HEK293 (cell line): ENCODE results near the gene PRCP.

Experiments
- CTCF ChIA-PET: fragments of 350-600 bp; formaldehyde crosslinking; extraction: SDS; loops from one replicate; lab custom pipeline; 2021; ENCODE audit warnings: antibody characterized with exemption; lab: Yijun Ruan, JAX
- POLR2A ChIA-PET: fragments of 300-600 bp; formaldehyde crosslinking; extraction: SDS; loops from one replicate; lab custom pipeline; 2020; ENCODE audit warnings: antibody characterized with exemption, inconsistent platforms; lab: Yijun Ruan, JAX
- H3K27ac ChIP-seq: fragments of 200-500 bp; sonication (Bioruptor generic); 2 replicates; pipeline ENCODE4 v1.5.1; 2014; ENCODE audit warnings: low read depth, low read length, control low read depth, inconsistent platforms; ENCODE audit errors: extremely low read depth
- H3K36me3 ChIP-seq, 2 experiments: fragments of 200-500 bp in 1 of 2; sonication (Bioruptor generic) in 1 of 2; 1 replicate in 1 of 2; 2 replicates in 1 of 2; pipeline ENCODE4 v1.5.1; 2014 to 2017; ENCODE audit warnings: inconsistent platforms in 2 of 2, low read length in 2 of 2; ENCODE audit not compliant: control insufficient read depth in 2 of 2, insufficient read depth in 1 of 2
- H3K4me1 ChIP-seq: fragments of 200-500 bp; sonication (Bioruptor generic); 2 replicates; pipeline ENCODE4 v1.5.1; 2014; ENCODE audit warnings: mild to moderate bottlenecking, low read length, inconsistent platforms; ENCODE audit not compliant: control insufficient read depth, insufficient read depth
- H3K4me3 ChIP-seq: 2 replicates; pipeline ENCODE4 v1.5.1; 2011; ENCODE audit warnings: low read depth, mild to moderate bottlenecking, control low read depth, low read length, moderate library complexity
- H3K9me3 ChIP-seq: fragments of 200-500 bp; sonication (Bioruptor generic); 2 replicates; pipeline ENCODE4 v1.5.1; 2014; ENCODE audit warnings: low read depth, low read length, inconsistent platforms; ENCODE audit not compliant: control insufficient read depth, insufficient read depth
- HOXC10 ChIP-seq: sonication (generic); formaldehyde crosslinking; IDR thresholded peaks from 2 replicates; pipeline ENCODE4 v1.8.1; 2023; ENCODE audit warnings: mild to moderate bottlenecking, missing genetic modification reagents
- TSHZ1 ChIP-seq: fragments of 450-650 bp; formaldehyde crosslinking; IDR thresholded peaks from 2 replicates; pipeline ENCODE4 v1.5.1; 2016; ENCODE audit warnings: missing biosample characterization, missing genetic modification characterization, borderline replicate concordance
- ZBTB17 ChIP-seq: fragments of 450-650 bp; formaldehyde crosslinking; IDR thresholded peaks from 2 replicates; pipeline ENCODE4 v1.5.1; 2016; ENCODE audit warnings: missing biosample characterization, missing genetic modification characterization
- ZFHX2 ChIP-seq: fragments of 450-650 bp; formaldehyde crosslinking; conservative IDR thresholded peaks from 2 replicates; pipeline ENCODE4 v1.5.1; 2016; ENCODE audit warnings: missing biosample characterization, missing genetic modification characterization
- ZFP3 ChIP-seq: fragments of 450-650 bp; formaldehyde crosslinking; IDR thresholded peaks from 2 replicates; pipeline ENCODE4 v1.5.1; 2016; ENCODE audit warnings: low read depth, missing biosample characterization, missing genetic modification characterization
- ZNF132 ChIP-seq: fragments of 450-650 bp; formaldehyde crosslinking; IDR thresholded peaks from 2 replicates; pipeline ENCODE4 v1.5.1; 2017; ENCODE audit warnings: missing biosample characterization, missing genetic modification characterization, borderline replicate concordance
- ZNF140 ChIP-seq: fragments of 450-650 bp; formaldehyde crosslinking; IDR thresholded peaks from 2 replicates; pipeline ENCODE4 v1.5.1; 2016; ENCODE audit warnings: missing biosample characterization, missing genetic modification characterization
- ZNF157 ChIP-seq: fragments of 450-650 bp; formaldehyde crosslinking; IDR thresholded peaks from 2 replicates; pipeline ENCODE4 v1.5.1; 2016; ENCODE audit warnings: missing biosample characterization, missing genetic modification characterization
- ZNF169 ChIP-seq: fragments of 450-650 bp; formaldehyde crosslinking; IDR thresholded peaks from 2 replicates; pipeline ENCODE4 v1.5.1; 2016; ENCODE audit warnings: missing biosample characterization, missing genetic modification characterization
- ZNF18 ChIP-seq: fragments of 450-650 bp; formaldehyde crosslinking; IDR thresholded peaks from 2 replicates; pipeline ENCODE4 v1.5.1; 2016; ENCODE audit warnings: missing biosample characterization, missing genetic modification characterization
- ZNF184 ChIP-seq: fragments of 450-650 bp; IDR thresholded peaks from 2 replicates; pipeline ENCODE4 v1.5.1; 2018; ENCODE audit warnings: missing biosample characterization, mild to moderate bottlenecking, missing genetic modification characterization
- ZNF19 ChIP-seq: fragments of 450-650 bp; formaldehyde crosslinking; IDR thresholded peaks from 2 replicates; pipeline ENCODE4; 2016; ENCODE audit warnings: missing biosample characterization, missing genetic modification characterization, low read depth
- ZNF24 ChIP-seq: fragments of 450-650 bp; formaldehyde crosslinking; IDR thresholded peaks from 2 replicates; pipeline ENCODE4 v1.5.1; 2016; ENCODE audit warnings: missing biosample characterization, missing genetic modification characterization
- ZNF426 ChIP-seq: fragments of 450-650 bp; formaldehyde crosslinking; IDR thresholded peaks from 2 replicates; pipeline ENCODE4 v1.5.1; 2017; ENCODE audit warnings: missing biosample characterization, missing genetic modification characterization, mild to moderate bottlenecking, inconsistent platforms, moderate library complexity
- ZNF501 ChIP-seq: fragments of 450-650 bp; formaldehyde crosslinking; IDR thresholded peaks from 2 replicates; pipeline ENCODE4 v1.5.1; 2016; ENCODE audit warnings: missing biosample characterization, missing genetic modification characterization
- ZNF623 ChIP-seq: fragments of 450-650 bp; formaldehyde crosslinking; IDR thresholded peaks from 2 replicates; pipeline ENCODE4 v1.5.1; 2016; ENCODE audit warnings: missing biosample characterization, missing genetic modification characterization
- ZNF792 ChIP-seq: fragments of 450-650 bp; formaldehyde crosslinking; IDR thresholded peaks from 2 replicates; pipeline ENCODE4 v1.5.1; 2016; ENCODE audit warnings: missing biosample characterization, missing genetic modification characterization
- TF ChIP-seq, protein P1 (sequence below): fragments of 450-650 bp; formaldehyde crosslinking; IDR thresholded peaks from 2 replicates; pipeline ENCODE4 v1.5.1; 2016; ENCODE audit warnings: missing biosample characterization, missing genetic modification characterization
- TF ChIP-seq, protein P2 (sequence below): fragments of 450-650 bp; formaldehyde crosslinking; IDR thresholded peaks from 2 replicates; pipeline ENCODE4 v1.5.1; 2016; ENCODE audit warnings: missing biosample characterization, missing genetic modification characterization

PRCP gene

GRCh38 chr11:82903843-82904586, 3.8 kb upstream of the PRCP start:
- Histone ChIP-seq H3K4me1 (0 out of 2 replicates have a peak, but pooled peaks cover 4% of the 10 kb centered on the region), H3K9me3 (no peaks in the 10 kb centered on the region), H3K36me3 (no peaks in the 10 kb centered on the region), H3K4me3 (no peak overlapping the region), H3K27ac (no peak overlapping the region)
- POLR2A ChIA-PET = interaction anchor here (0.6 kb wide), 2 partner anchors 260 to 940 kb away, joined by 3 to 4 read pairs; no protein-coding TSS in a partner anchor
- TF ChIP-seq ZNF132 (tag by site-specific recombination) = no peak
- peak; percentile 78 for TF ChIP-seq ZBTB17
- CTCF ChIA-PET = interaction anchor here (0.5 to 7.9 kb wide), 7 partner anchors 36 to 346 kb away, joined by 3 to 69 read pairs (median 3); no protein-coding TSS in a partner anchor

DNA sequence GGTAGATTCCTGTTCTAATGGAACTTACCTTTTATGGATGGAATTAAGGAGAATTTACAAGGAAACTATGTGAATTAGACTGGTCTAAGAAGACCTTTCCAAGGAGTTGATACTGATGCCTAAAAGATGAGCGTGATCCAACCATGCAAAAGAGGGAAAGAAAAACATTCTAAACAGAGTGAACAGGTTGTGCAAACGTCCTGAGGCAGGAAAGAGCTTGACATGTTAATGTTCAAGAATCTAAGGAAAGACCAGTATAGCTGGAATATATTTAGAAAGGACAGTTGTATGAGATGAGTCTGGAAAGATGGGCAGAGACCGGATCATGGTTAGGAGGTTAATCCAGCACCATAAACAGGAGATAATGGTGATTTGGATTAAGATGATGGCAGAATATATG, 2.6 kb upstream of the PRCP start:
- ChIA-PET POLR2A (interaction anchor here (0.6 kb wide), 2 partner anchors 87 to 941 kb away, joined by 3 read pairs; no protein-coding TSS in a partner anchor), CTCF (interaction anchor here (7.9 kb wide), 1 partner anchor 35 kb away, joined by 69 read pairs; no protein-coding TSS in a partner anchor)
- no peaks in the 10 kb centered on the region for H3K9me3 ChIP-seq
- H3K4me1 ChIP-seq = 0 out of 2 replicates have a peak, but pooled peaks cover 4% of the 10 kb centered on the region
- TF ChIP-seq ZFP3 (tag by site-specific recombination) = no peak
- TF ChIP-seq ZNF623 (tag by site-specific recombination) = peak; percentile 93
- no peak for TF ChIP-seq ZNF18 (tag by site-specific recombination)
- no peak overlapping the region for H3K4me3 ChIP-seq
- H3K36me3 ChIP-seq = no peaks in the 10 kb centered on the region
- no peak overlapping the region for H3K27ac ChIP-seq

DNA sequence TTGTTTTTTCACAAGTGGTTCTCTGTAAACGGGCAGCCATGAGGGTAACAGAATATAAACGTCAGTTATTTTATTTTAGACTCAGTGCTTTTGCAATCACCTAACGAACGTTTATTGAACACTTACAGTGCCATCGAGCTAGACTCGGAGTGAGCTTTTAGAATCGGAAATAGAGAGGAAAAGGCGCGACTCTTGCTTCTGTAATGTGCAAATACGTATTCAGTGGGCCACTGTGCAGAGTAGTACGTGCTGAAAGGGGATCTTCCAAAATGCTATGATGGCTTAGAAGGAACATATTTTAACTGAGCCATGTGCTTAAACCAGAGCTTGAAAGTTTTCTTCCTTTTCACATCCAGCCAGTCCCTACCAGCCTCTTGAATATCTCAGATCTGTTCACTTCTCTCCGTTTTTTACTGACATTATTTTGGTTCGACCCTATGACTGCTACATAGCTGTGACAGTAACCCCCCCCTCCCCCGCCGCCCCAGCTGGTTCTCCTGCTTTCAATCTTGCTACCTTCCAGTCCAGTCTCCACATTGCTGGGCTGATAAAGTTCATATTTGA, 1.8 kb upstream of the PRCP start:
- Histone ChIP-seq H3K27ac (no peak overlapping the region), H3K4me3 (peak overlapping the region; percentile 53), H3K9me3 (no peaks in the 10 kb centered on the region), H3K4me1 (0 out of 2 replicates have a peak, but pooled peaks cover 4% of the 10 kb centered on the region), H3K36me3 (no peaks in the 10 kb centered on the region)
- POLR2A ChIA-PET = interaction anchor here (0.6 to 3.6 kb wide), 18 partner anchors 8 to 384 kb away, joined by 3 to 46 read pairs (median 4); partner anchors contain the start of genes ANKRD42, CCDC90B, PCF11 and RAB30
- CTCF ChIA-PET = interaction anchor here (0.5 to 7.9 kb wide), 6 partner anchors 34 to 919 kb away, joined by 3 to 69 read pairs (median 4); no protein-coding TSS in a partner anchor
- TF ChIP-seq ZFHX2 (tag by site-specific recombination) (no peak), ZNF184 (0 out of 2 replicates have a peak, but pooled peaks have one; percentile 17), ZNF140 (tag by site-specific recombination) (no peak), TSHZ1 (tag by site-specific recombination) (no peak), ZNF157 (tag by site-specific recombination) (no peak), ZNF426 (no peak), HOXC10 (no peak), ZNF169 (tag by site-specific recombination) (no peak), ZNF792 (tag by site-specific recombination) (no peak), ZNF501 (tag by site-specific recombination) (no peak), ZNF19 (no peak), ZNF24 (tag by site-specific recombination) (no peak)
- TF ChIP-seq, protein P1, sequence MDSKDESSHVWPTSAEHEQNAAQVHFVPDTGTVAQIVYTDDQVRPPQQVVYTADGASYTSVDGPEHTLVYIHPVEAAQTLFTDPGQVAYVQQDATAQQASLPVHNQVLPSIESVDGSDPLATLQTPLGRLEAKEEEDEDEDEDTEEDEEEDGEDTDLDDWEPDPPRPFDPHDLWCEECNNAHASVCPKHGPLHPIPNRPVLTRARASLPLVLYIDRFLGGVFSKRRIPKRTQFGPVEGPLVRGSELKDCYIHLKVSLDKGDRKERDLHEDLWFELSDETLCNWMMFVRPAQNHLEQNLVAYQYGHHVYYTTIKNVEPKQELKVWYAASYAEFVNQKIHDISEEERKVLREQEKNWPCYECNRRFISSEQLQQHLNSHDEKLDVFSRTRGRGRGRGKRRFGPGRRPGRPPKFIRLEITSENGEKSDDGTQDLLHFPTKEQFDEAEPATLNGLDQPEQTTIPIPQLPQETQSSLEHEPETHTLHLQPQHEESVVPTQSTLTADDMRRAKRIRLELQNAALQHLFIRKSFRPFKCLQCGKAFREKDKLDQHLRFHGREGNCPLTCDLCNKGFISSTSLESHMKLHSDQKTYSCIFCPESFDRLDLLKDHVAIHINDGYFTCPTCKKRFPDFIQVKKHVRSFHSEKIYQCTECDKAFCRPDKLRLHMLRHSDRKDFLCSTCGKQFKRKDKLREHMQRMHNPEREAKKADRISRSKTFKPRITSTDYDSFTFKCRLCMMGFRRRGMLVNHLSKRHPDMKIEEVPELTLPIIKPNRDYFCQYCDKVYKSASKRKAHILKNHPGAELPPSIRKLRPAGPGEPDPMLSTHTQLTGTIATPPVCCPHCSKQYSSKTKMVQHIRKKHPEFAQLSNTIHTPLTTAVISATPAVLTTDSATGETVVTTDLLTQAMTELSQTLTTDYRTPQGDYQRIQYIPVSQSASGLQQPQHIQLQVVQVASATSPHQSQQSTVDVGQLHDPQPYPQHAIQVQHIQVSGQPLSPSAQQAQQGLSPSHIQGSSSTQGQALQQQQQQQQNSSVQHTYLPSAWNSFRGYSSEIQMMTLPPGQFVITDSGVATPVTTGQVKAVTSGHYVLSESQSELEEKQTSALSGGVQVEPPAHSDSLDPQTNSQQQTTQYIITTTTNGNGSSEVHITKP (tag by site-specific recombination) = peak; percentile 84
- TF ChIP-seq, protein P2, sequence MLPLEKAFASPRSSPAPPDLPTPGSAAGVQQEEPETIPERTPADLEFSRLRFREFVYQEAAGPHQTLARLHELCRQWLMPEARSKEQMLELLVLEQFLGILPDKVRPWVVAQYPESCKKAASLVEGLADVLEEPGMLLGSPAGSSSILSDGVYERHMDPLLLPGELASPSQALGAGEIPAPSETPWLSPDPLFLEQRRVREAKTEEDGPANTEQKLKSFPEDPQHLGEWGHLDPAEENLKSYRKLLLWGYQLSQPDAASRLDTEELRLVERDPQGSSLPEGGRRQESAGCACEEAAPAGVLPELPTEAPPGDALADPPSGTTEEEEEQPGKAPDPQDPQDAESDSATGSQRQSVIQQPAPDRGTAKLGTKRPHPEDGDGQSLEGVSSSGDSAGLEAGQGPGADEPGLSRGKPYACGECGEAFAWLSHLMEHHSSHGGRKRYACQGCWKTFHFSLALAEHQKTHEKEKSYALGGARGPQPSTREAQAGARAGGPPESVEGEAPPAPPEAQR (tag by site-specific recombination) = no peak
